OCI-LY7 (cell line): Measurements from ENCODE around the gene CFP. TPM values are rescaled to one million over a fixed set of nuclear protein-coding genes. Genes with fewer than 3 reads are reported as not detected.

Experiments used
- BruUV-seq: library from RNA; stranded (reverse); fragments of 400-500 nt; replicated peaks from 2 replicates; lab custom pipeline; 2021; lab: Mats Ljungman, UMichigan
- CTCF ChIA-PET: fragments of 300-600 bp; sonication (Branson Sonifier 250); formaldehyde crosslinking; loops from one replicate; lab custom pipeline; 2022; ENCODE audit warnings: antibody characterized with exemption; ENCODE audit not compliant: unreplicated experiment; lab: Charles Lee
- POLR2A ChIA-PET: fragments of 300-600 bp; sonication (Branson Sonifier 250); formaldehyde crosslinking; loops from one replicate; lab custom pipeline; 2022; ENCODE audit warnings: antibody characterized with exemption; lab: Charles Lee
- DNase-seq: peaks from one replicate; pipeline ENCODE4 v3.0.0-alpha.2; 2015; ENCODE audit warnings: low spot score
- H2AFZ ChIP-seq: fragments of 200-600 bp; sonication (generic), shearing (Covaris generic); 2 replicates; pipeline ENCODE4 v1.6.1; 2014; ENCODE audit warnings: mild to moderate bottlenecking, antibody characterized with exemption, low read length, moderate library complexity
- H3K27ac ChIP-seq: fragments of 200-600 bp; sonication (generic); 2 replicates; pipeline ENCODE4 v1.5.1; 2014; ENCODE audit warnings: mixed run types, low read depth, mild to moderate bottlenecking, moderate library complexity, low read length, inconsistent platforms; ENCODE audit not compliant: poor library complexity, severe bottlenecking
- H3K36me3 ChIP-seq: fragments of 200-600 bp; sonication (generic); 2 replicates; pipeline ENCODE4 v1.6.1; 2014; ENCODE audit warnings: mild to moderate bottlenecking, antibody characterized with exemption, low read length, moderate library complexity, mixed read lengths; ENCODE audit not compliant: insufficient read depth
- H3K4me1 ChIP-seq: fragments of 200-600 bp; sonication (generic); 2 replicates; pipeline ENCODE4 v1.5.1; 2014; ENCODE audit warnings: mild to moderate bottlenecking, low read length; ENCODE audit not compliant: insufficient read depth, poor library complexity, severe bottlenecking
- H3K4me2 ChIP-seq: fragments of 200-600 bp; sonication (generic); 2 replicates; pipeline ENCODE4 v1.6.1; 2014; ENCODE audit warnings: mild to moderate bottlenecking, low read length
- H3K4me3 ChIP-seq: fragments of 200-600 bp; sonication (generic); 2 replicates; pipeline ENCODE4 v1.5.1; 2014; ENCODE audit warnings: mild to moderate bottlenecking, low read depth, low read length; ENCODE audit not compliant: poor library complexity, severe bottlenecking
- H3K79me2 ChIP-seq: fragments of 200-600 bp; sonication (generic); 2 replicates; pipeline ENCODE4 v1.6.1; 2016; ENCODE audit warnings: low read depth, mild to moderate bottlenecking, low read length, moderate library complexity, mixed read lengths; ENCODE audit not compliant: insufficient read depth
- H3K9me2 ChIP-seq: fragments of 200-600 bp; sonication (generic); 2 replicates; pipeline ENCODE4 v1.6.1; 2016; ENCODE audit warnings: mild to moderate bottlenecking, low read length, mixed read lengths; ENCODE audit not compliant: insufficient read depth
- H3K9me3 ChIP-seq: fragments of 200-600 bp; sonication (generic); 2 replicates; pipeline ENCODE4 v1.6.1; 2014; ENCODE audit warnings: mild to moderate bottlenecking, mixed run types, low read length, mixed read lengths
- H4K20me1 ChIP-seq: fragments of 200-600 bp; sonication (generic); 2 replicates; pipeline ENCODE4 v1.6.1; 2014; ENCODE audit warnings: mild to moderate bottlenecking, antibody characterized with exemption, low read length, moderate library complexity, mixed read lengths; ENCODE audit not compliant: insufficient read depth
- CTCF ChIP-seq: fragments of 200-600 bp; sonication (generic); conservative IDR thresholded peaks from 2 replicates; pipeline ENCODE4 v1.5.1; 2014; ENCODE audit warnings: mild to moderate bottlenecking, antibody characterized with exemption, low read length, moderate library complexity, mixed read lengths
- EZH2phosphoT487 ChIP-seq: fragments of 200-600 bp; sonication (generic); IDR thresholded peaks from 2 replicates; pipeline ENCODE4 v1.6.1; 2018; ENCODE audit warnings: low read depth, borderline replicate concordance, mild to moderate bottlenecking, mixed run types, antibody characterized with exemption, low read length, moderate library complexity, mixed read lengths
- intact Hi-C: fragments of 100-400 bp; cut with micrococcal nuclease; formaldehyde crosslinking; loops from one replicate; pipeline ENCODE4 v1.10.0; 2022; ENCODE audit not compliant: unreplicated experiment
- total RNA-seq, 2 experiments: library from RNA; depleted of rRNA in 1 of 2; stranded (reverse); fragments of >200 nt in 1 of 2; shearing (Covaris generic) in 1 of 2; gene quantifications; 2 replicates each; pipeline ENCODE4 v1.2.3, GENCODE V29; 2014 to 2022

CFP gene
- total RNA-seq, 2 experiments from 2014 or later: 4.2 to 4.7 TPM

DNA sequence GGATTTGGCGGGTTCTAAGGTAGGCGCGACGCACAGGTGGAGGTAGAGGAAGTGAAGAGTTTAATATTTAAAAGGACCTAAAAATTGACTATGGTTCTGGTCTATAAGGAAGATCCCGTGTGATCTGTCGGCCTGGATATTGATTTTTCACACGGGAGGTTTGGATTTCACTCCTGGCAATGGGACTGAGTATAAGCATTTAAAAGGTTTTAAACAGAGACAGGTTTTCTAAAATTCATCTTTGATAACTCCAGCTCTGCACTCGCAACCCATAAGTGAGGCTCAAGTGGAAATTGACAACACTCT is 29.6 kb upstream of the CFP start:
- Histone ChIP-seq H3K27ac (peak overlapping the region; percentile 93), H3K79me2 (peaks cover 16% of the 10 kb centered on the region), H4K20me1 (no peaks in the 10 kb centered on the region), H3K9me2 (no peaks in the 10 kb centered on the region), H3K4me2 (peak overlapping the region; percentile 73), H3K36me3 (peaks cover 36% of the 10 kb centered on the region), H2AFZ (peak overlapping the region; percentile 92), H3K9me3 (no peaks in the 10 kb centered on the region), H3K4me1 (peaks cover 16% of the 10 kb centered on the region), H3K4me3 (peak overlapping the region; percentile 94)
- intact Hi-C loops: loop anchor here (10.0 kb wide), 3 partner anchors 175 to 365 kb away; partner anchors contain the start of gene ZNF81
- TSS peak; percentile 93 for BruUV-seq
- ChIA-PET POLR2A (no interaction called here), CTCF (no interaction called here)
- TF ChIP-seq EZH2phosphoT487 (no peak), CTCF (no peak)
- DNase-seq: no peak

DNA sequence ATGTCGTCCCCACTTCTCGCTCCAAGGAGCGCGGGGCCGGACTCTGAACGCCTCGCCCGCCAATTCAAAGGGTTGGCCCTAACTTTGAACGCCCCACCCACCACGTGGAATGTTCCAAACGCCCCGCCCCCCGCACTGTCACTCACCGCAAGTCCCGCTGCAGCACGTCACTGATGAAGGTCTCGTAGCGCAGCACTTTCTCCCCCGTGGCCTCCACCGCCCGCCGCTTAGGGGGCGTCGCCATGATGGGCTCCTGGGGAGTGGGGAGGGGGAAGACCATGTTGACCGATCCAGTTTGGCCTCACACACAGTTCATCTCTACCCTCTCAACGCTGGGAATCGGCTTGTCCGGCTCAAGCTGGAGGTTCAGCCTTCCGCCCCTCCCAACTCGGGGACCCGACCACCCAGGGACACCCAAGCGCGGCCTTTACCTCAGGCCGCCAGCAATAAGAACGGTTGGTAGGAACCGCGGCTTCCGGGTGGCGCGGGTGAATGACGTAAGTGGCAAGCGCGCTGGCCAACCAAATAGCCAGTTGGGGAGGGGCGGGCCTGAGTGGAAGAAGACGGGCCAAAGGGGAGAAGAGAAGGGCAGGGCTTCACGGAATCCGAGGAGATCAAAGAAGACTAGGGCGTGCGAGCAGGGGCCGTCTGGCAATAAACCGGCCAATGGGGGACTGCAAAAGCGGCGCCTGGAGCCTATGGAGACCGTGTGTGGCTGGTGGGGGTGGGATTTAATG is 29.1 kb upstream of the CFP start, which contains the start of gene UXT:
UXT (minus strand) TSS at position 497 of the 737 bp plus-strand sequence; CDS start at position 244, 253 bp downstream.
- POLR2A ChIA-PET: no interaction called here
- H4K20me1 ChIP-seq: no peaks in the 10 kb centered on the region
- BruUV-seq: no TSS peak
- H3K4me3 ChIP-seq: peak within 1 kb of the TSS; percentile 94
- H3K9me2 ChIP-seq: no peaks in the 10 kb centered on the region
- no peaks in the 10 kb centered on the region for H3K9me3 ChIP-seq
- peak; percentile 94 for DNase-seq
- peak within 1 kb of the TSS; percentile 93 for H3K27ac ChIP-seq
- TF ChIP-seq CTCF (no peak), EZH2phosphoT487 (no peak)
- peaks cover 16% of the 10 kb centered on the region for H3K4me1 ChIP-seq
- H2AFZ ChIP-seq: peak within 1 kb of the TSS; percentile 92
- H3K36me3 ChIP-seq: peaks cover 41% of the 10 kb centered on the region
- H3K4me2 ChIP-seq: peak within 1 kb of the TSS; percentile 86
- peaks cover 16% of the 10 kb centered on the region for H3K79me2 ChIP-seq
- intact Hi-C loops: loop anchor here (1.0 to 10.0 kb wide), 4 partner anchors 9 to 366 kb away; partner anchors contain the start of genes ELK1 and ZNF81
- CTCF ChIA-PET: no interaction called here

GRCh38 chrX:47658301-47658683 is 28.6 kb upstream of the CFP start:
- Histone ChIP-seq H4K20me1 (no peaks in the 10 kb centered on the region), H3K9me3 (no peaks in the 10 kb centered on the region), H3K4me3 (peak overlapping the region; percentile 94), H3K4me1 (peaks cover 16% of the 10 kb centered on the region), H2AFZ (peak overlapping the region; percentile 58; the same call in 1 of the 2 replicates), H3K9me2 (no peaks in the 10 kb centered on the region), H3K27ac (peak overlapping the region; percentile 93), H3K79me2 (peaks cover 16% of the 10 kb centered on the region), H3K36me3 (peaks cover 47% of the 10 kb centered on the region), H3K4me2 (peak overlapping the region; percentile 86)
- ChIA-PET CTCF (no interaction called here), POLR2A (no interaction called here)
- no peak for DNase-seq
- intact Hi-C loops: loop anchor here (1.0 to 10.0 kb wide), 4 partner anchors 8 to 367 kb away; partner anchors contain the start of genes ELK1 and ZNF81
- TF ChIP-seq CTCF: no peak
- no peak for TF ChIP-seq EZH2phosphoT487
- no TSS peak for BruUV-seq
